Esophagus muscularis mucosa (tissue), 4 donors: ENCODE data around the gene FOXC2. TPM values are rescaled to one million over a fixed set of nuclear protein-coding genes. Genes with fewer than 3 reads are reported as not detected.

ENCODE experiments used
- DNase-seq: peaks from one replicate; pipeline ENCODE4 v3.0.0-alpha.2; 2017; ENCODE audit errors: extremely low spot score
- H3K27ac ChIP-seq, 4 donors: fragments of 200-600 bp; sonication (generic); replicated peaks in 1 of 4; 1 replicate in 3 of 4; 2 replicates in 1 of 4; pipeline ENCODE4 v1.5.1; 2016 to 2019; ENCODE audit warnings: mild to moderate bottlenecking in 1 of 4
- H3K27me3 ChIP-seq, 4 donors: fragments of 200-600 bp; sonication (generic); one replicate each; pipeline versions ENCODE4 v1.5.1 to v1.6.0; 2016 to 2019
- H3K36me3 ChIP-seq, 4 donors: fragments of 200-600 bp; sonication (generic); one replicate each; pipeline ENCODE4 v1.5.1; 2016 to 2019
- H3K4me1 ChIP-seq, 4 donors: fragments of 200-600 bp; sonication (generic); one replicate each; pipeline ENCODE4 v1.5.1; 2016 to 2019
- H3K4me3 ChIP-seq, 4 donors: fragments of 200-600 bp; sonication (generic); 1 replicate in 2 of 4; 2 replicates in 2 of 4; pipeline ENCODE4 v1.5.1; 2016 to 2019; ENCODE audit warnings: mild to moderate bottlenecking in 4 of 4, moderate library complexity in 1 of 4
- H3K9me3 ChIP-seq, 4 donors: fragments of 200-600 bp; sonication (generic); 1 replicate in 3 of 4; 2 replicates in 1 of 4; pipeline ENCODE4 v1.5.1; 2016 to 2019
- CTCF ChIP-seq, 3 experiments: fragments of 200-600 bp in 2 of 3; fragments of 450-650 bp in 1 of 3; sonication (generic) in 2 of 3; IDR thresholded peaks; one replicate each; pipeline ENCODE4 v1.5.1; 2017 to 2019; ENCODE audit warnings: antibody characterized with exemption in 3 of 3, mild to moderate bottlenecking in 2 of 3, moderate library complexity in 1 of 3
- EP300 ChIP-seq: sonication (generic); formaldehyde crosslinking; IDR thresholded peaks from one replicate; pipeline ENCODE4 v1.6.1; 2017; ENCODE audit warnings: antibody characterized with exemption
- POLR2A ChIP-seq: fragments of 450-650 bp; IDR thresholded peaks from one replicate; pipeline ENCODE4 v1.6.1; 2017; ENCODE audit warnings: antibody characterized with exemption, moderate library complexity, mild to moderate bottlenecking, low read depth
- POLR2AphosphoS5 ChIP-seq, 2 donors: sonication (generic); formaldehyde crosslinking; IDR thresholded peaks; one replicate each; pipeline ENCODE4 v1.6.1; 2017; ENCODE audit warnings: antibody characterized with exemption in 2 of 2
- WGBS: methylation state at CpG from one replicate; pipeline ENCODE4 v1.1.5; 2018; 5-methylcytosine and 5-hydroxymethylcytosine counted together
- intact Hi-C: fragments of 100-400 bp; cut with DNase I; formaldehyde crosslinking; loops from one replicate; pipeline ENCODE4 v1.15.1; 2023
- total RNA-seq, 4 donors: library from RNA; depleted of rRNA; stranded (reverse); fragments of >200 nt; gene quantifications; one replicate each; pipeline versions ENCODE4 v1.1.0 to v1.2.1, GENCODE V29; 2016

The FOXC2 gene
- total RNA-seq, 4 donors from 2014 or later: 0.71 to 1.7 (median 1.1) TPM

- Histone ChIP-seq H3K27ac (no peak overlapping the region), H3K36me3 (peaks cover 41 to 97% (median 89%) of the 10 kb centered on the region in 4 donors), H3K4me1 (no peaks in the 10 kb centered on the region), H3K9me3 (no peaks in the 10 kb centered on the region), H3K4me3 (no peak overlapping the region), H3K27me3 (no peaks in the 10 kb centered on the region)
- DNase-seq: no peak
- no peak for TF ChIP-seq POLR2AphosphoS5 (IDR thresholded peaks at IDR 0.05)
- 96% methylated on average over 11 of the region's 11 CpGs for WGBS
- intact Hi-C loops: no loop called here
Measured at GRCh38 chr16:86541560-86541959, 25.1 kb upstream of the FOXC2 start.

- H3K4me1 ChIP-seq: no peaks in the 10 kb centered on the region
- no peak overlapping the region for H3K4me3 ChIP-seq
- no peak for DNase-seq
- intact Hi-C loops: no loop called here
- TF ChIP-seq EP300: no peak
- no peak for TF ChIP-seq POLR2AphosphoS5 (IDR thresholded peaks at IDR 0.05)
- TF ChIP-seq CTCF (IDR thresholded peaks at IDR 0.05): no peak
- no peak for TF ChIP-seq POLR2A
- H3K9me3 ChIP-seq: no peaks in the 10 kb centered on the region
- no peaks in the 10 kb centered on the region for H3K27me3 ChIP-seq
- no peak overlapping the region for H3K27ac ChIP-seq
- H3K36me3 ChIP-seq: peaks cover 46 to 97% (median 79%) of the 10 kb centered on the region in 4 donors
- 88% methylated on average over 21 of the region's 21 CpGs for WGBS
Measured at GRCh38 chr16:86542756-86543750, 23.6 kb upstream of the FOXC2 start.

GRCh38 chr16:86545481-86545880 is 21.1 kb upstream of the FOXC2 start:
- no peak overlapping the region for H3K4me3 ChIP-seq
- TF ChIP-seq CTCF (IDR thresholded peaks at IDR 0.05) (no peak), EP300 (no peak), POLR2A (no peak), POLR2AphosphoS5 (IDR thresholded peaks at IDR 0.05) (no peak)
- intact Hi-C loops: no loop called here
- DNase-seq: no peak
- 92% methylated on average over 12 of the region's 12 CpGs for WGBS
- H3K27me3 ChIP-seq: no peaks in the 10 kb centered on the region
- H3K4me1 ChIP-seq: no peaks in the 10 kb centered on the region
- H3K27ac ChIP-seq: no peak overlapping the region
- H3K9me3 ChIP-seq: no peaks in the 10 kb centered on the region
- H3K36me3 ChIP-seq: peaks cover 39 to 97% (median 66%) of the 10 kb centered on the region in 4 donors

GRCh38 chr16:86545954-86546637 is 20.5 kb upstream of the FOXC2 start:
- no peaks in the 10 kb centered on the region for H3K4me1 ChIP-seq
- TF ChIP-seq CTCF (IDR thresholded peaks at IDR 0.05): no peak
- no peak for TF ChIP-seq POLR2AphosphoS5 (IDR thresholded peaks at IDR 0.05)
- no peak for TF ChIP-seq POLR2A
- TF ChIP-seq EP300: no peak
- no peak overlapping the region for H3K4me3 ChIP-seq
- H3K9me3 ChIP-seq: no peaks in the 10 kb centered on the region
- intact Hi-C loops: no loop called here
- 86% methylated on average over 12 of the region's 19 CpGs for WGBS
- H3K27ac ChIP-seq: no peak overlapping the region
- H3K27me3 ChIP-seq: no peaks in the 10 kb centered on the region
- DNase-seq: no peak
- H3K36me3 ChIP-seq: peaks cover 35 to 96% (median 62%) of the 10 kb centered on the region in 4 donors

GRCh38 chr16:86546638-86547013 is 20.0 kb upstream of the FOXC2 start:
- H3K36me3 ChIP-seq: peaks cover 30 to 96% (median 62%) of the 10 kb centered on the region in 4 donors
- no peak overlapping the region for H3K27ac ChIP-seq
- TF ChIP-seq POLR2AphosphoS5 (IDR thresholded peaks at IDR 0.05) (no peak), CTCF (IDR thresholded peaks at IDR 0.05) (no peak), EP300 (no peak), POLR2A (no peak)
- H3K27me3 ChIP-seq: no peaks in the 10 kb centered on the region
- H3K4me3 ChIP-seq: no peak overlapping the region
- DNase-seq: no peak
- no peaks in the 10 kb centered on the region for H3K9me3 ChIP-seq
- intact Hi-C loops: no loop called here
- no peaks in the 10 kb centered on the region for H3K4me1 ChIP-seq
- 95% methylated on average over 8 of the region's 8 CpGs for WGBS
